IMR-90 (cell line): ENCODE measurements around the gene RYR2. TPM values are rescaled to one million over a fixed set of nuclear protein-coding genes. Genes with fewer than 3 reads are reported as not detected.

Experiments
- ATAC-seq: fragments of 200-7000 bp; cut with Tn5 transposase; 2 replicates; pipeline ENCODE4 v1.9.1; 2020; ENCODE audit warnings: low read depth, mild to moderate bottlenecking, moderate library complexity
- BruUV-seq: library from RNA; stranded (reverse); fragments of 400-500 nt; replicated peaks from 2 replicates; lab custom pipeline; 2021; lab: Mats Ljungman, UMichigan
- CTCF ChIA-PET: fragments of 300-600 bp; formaldehyde crosslinking; extraction: SDS; loops from one replicate; lab custom pipeline; 2021; ENCODE audit warnings: antibody characterized with exemption; lab: Yijun Ruan, JAX
- POLR2A ChIA-PET: fragments of 300-600 bp; sonication (Branson Sonifier 250); formaldehyde crosslinking; loops from one replicate; lab custom pipeline; 2022; ENCODE audit warnings: antibody characterized with exemption; ENCODE audit not compliant: unreplicated experiment; lab: Charles Lee
- DNase-seq: peaks from one replicate; pipeline ENCODE4 v3.0.0; 2013
- H2AFZ ChIP-seq: replicated peaks from 2 replicates; pipeline ENCODE3; 2013; ENCODE audit warnings: low read length, mild to moderate bottlenecking; ENCODE audit not compliant: poor library complexity
- H2AK5ac ChIP-seq: 2 replicates; pipeline ENCODE4 v1.6.1; 2013; ENCODE audit warnings: low read depth, low read length, inconsistent platforms
- H2AK9ac ChIP-seq: replicated peaks from 2 replicates; pipeline ENCODE3; 2013; ENCODE audit warnings: mild to moderate bottlenecking, low read depth, low read length, moderate library complexity; ENCODE audit not compliant: poor library complexity
- H2BK120ac ChIP-seq: 2 replicates; pipeline ENCODE4 v1.6.1; 2013; ENCODE audit warnings: low read depth, low read length, inconsistent platforms
- H2BK15ac ChIP-seq: 3 replicates; pipeline ENCODE4 v1.6.1; 2013; ENCODE audit warnings: low read depth, low read length, inconsistent platforms
- H2BK20ac ChIP-seq: 2 replicates; pipeline ENCODE4 v1.6.1; 2013; ENCODE audit warnings: low read depth, mild to moderate bottlenecking, inconsistent platforms, low read length, moderate library complexity
- H2BK5ac ChIP-seq: 2 replicates; pipeline ENCODE4 v1.6.1; 2013; ENCODE audit warnings: mild to moderate bottlenecking, low read depth, low read length, inconsistent platforms; ENCODE audit not compliant: poor library complexity, severe bottlenecking
- H3K14ac ChIP-seq: replicated peaks from 2 replicates; pipeline ENCODE4 v1.6.1; 2013; ENCODE audit warnings: low read depth, low read length, inconsistent platforms
- H3K18ac ChIP-seq: 2 replicates; pipeline ENCODE4 v1.6.1; 2013; ENCODE audit warnings: low read depth, low read length, control low read depth
- H3K23ac ChIP-seq: 2 replicates; pipeline ENCODE4 v1.6.1; 2013; ENCODE audit warnings: low read depth, low read length, inconsistent platforms
- H3K27ac ChIP-seq: 2 replicates; pipeline ENCODE4 v1.5.1; 2013; ENCODE audit warnings: mild to moderate bottlenecking, control low read depth, low read length; ENCODE audit not compliant: insufficient read depth
- H3K27me3 ChIP-seq: 2 replicates; pipeline ENCODE4 v1.6.1; 2013; ENCODE audit warnings: low read length; ENCODE audit not compliant: control insufficient read depth, insufficient read depth
- H3K36me3 ChIP-seq: 2 replicates; pipeline ENCODE4 v1.6.1; 2013; ENCODE audit warnings: low read length, mixed read lengths; ENCODE audit not compliant: control insufficient read depth, insufficient read depth
- H3K4ac ChIP-seq: 2 replicates; pipeline ENCODE4 v1.6.1; 2013; ENCODE audit warnings: low read depth, low read length, inconsistent platforms
- H3K4me1 ChIP-seq: 2 replicates; pipeline ENCODE4 v1.6.1; 2013; ENCODE audit warnings: low read length, mixed read lengths; ENCODE audit not compliant: control insufficient read depth, insufficient read depth
- H3K4me2 ChIP-seq: 2 replicates; pipeline ENCODE4 v1.6.1; 2013; ENCODE audit warnings: low read depth, mild to moderate bottlenecking, control low read depth, low read length, moderate library complexity
- H3K4me3 ChIP-seq: 2 replicates; pipeline ENCODE4 v1.5.1; 2013; ENCODE audit warnings: low read depth, mild to moderate bottlenecking, control low read depth, low read length, moderate library complexity; ENCODE audit not compliant: insufficient read depth
- H3K56ac ChIP-seq: 2 replicates; pipeline ENCODE4 v1.6.1; 2013; ENCODE audit warnings: low read length, inconsistent platforms; ENCODE audit not compliant: insufficient read depth; ENCODE audit errors: extremely low read depth
- H3K79me1 ChIP-seq, 2 experiments: 2 replicates each; pipeline ENCODE4 v1.6.1; 2013; ENCODE audit warnings: low read length in 2 of 2, inconsistent platforms in 1 of 2, low read depth in 1 of 2
- H3K9ac ChIP-seq: 2 replicates; pipeline ENCODE4 v1.6.1; 2013; ENCODE audit warnings: low read depth, low read length, control low read depth
- H3K9me1 ChIP-seq: 2 replicates; pipeline ENCODE4 v1.6.1; 2013; ENCODE audit warnings: low read length, inconsistent platforms; ENCODE audit not compliant: insufficient read depth
- H3K9me3 ChIP-seq: 2 replicates; pipeline ENCODE4 v1.6.1; 2013; ENCODE audit warnings: low read length; ENCODE audit not compliant: control insufficient read depth, insufficient read depth
- H4K20me1 ChIP-seq: 2 replicates; pipeline ENCODE4 v1.6.1; 2013; ENCODE audit warnings: low read length, inconsistent platforms; ENCODE audit not compliant: insufficient read depth
- H4K5ac ChIP-seq: 2 replicates; pipeline ENCODE4 v1.6.1; 2013; ENCODE audit warnings: mild to moderate bottlenecking, low read depth, low read length, control low read depth
- H4K8ac ChIP-seq, 2 experiments: 2 replicates each; pipeline ENCODE4 v1.6.1; 2013; ENCODE audit warnings: low read depth in 2 of 2, low read length in 2 of 2, control low read depth in 1 of 2, inconsistent platforms in 1 of 2
- H4K91ac ChIP-seq: 2 replicates; pipeline ENCODE4 v1.6.1; 2013; ENCODE audit warnings: low read depth, low read length, inconsistent platforms; ENCODE audit not compliant: insufficient read depth
- WGBS, 2 experiments: methylation state at CpG; one replicate each; pipeline versions ENCODE4 v1.1.5 to v1.1.7; 2013; ENCODE audit warnings: missing lambda C conversion rate in 2 of 2; ENCODE audit not compliant: insufficient read length in 1 of 2; ENCODE audit errors: extremely low coverage in 2 of 2; 5-methylcytosine and 5-hydroxymethylcytosine counted together
- dilution Hi-C: fragments of 300-500 bp; cut with HindIII; formaldehyde crosslinking; loops from one replicate; pipeline ENCODE4 v1.14.3; 2018; ENCODE audit warnings: low sequenced_read_pairs; ENCODE audit not compliant: unreplicated experiment
- in situ Hi-C: fragments of 300-500 bp; cut with MboI; formaldehyde crosslinking; loops from 3 replicates; pipeline ENCODE4 v1.14.3; 2019; ENCODE audit warnings: low sequenced_read_pairs, inconsistent platforms, mixed read lengths
- intact Hi-C: fragments of 100-400 bp; cut with micrococcal nuclease; formaldehyde crosslinking; loops from 2 replicates; pipeline ENCODE4 v1.10.0; 2022
- polyA plus RNA-seq, 3 experiments: library from polyadenylated mRNA; depleted of rRNA; stranded (reverse); fragments of >200 nt; gene quantifications; 2 replicates each; pipeline ENCODE4 v1.2.3, GENCODE V29; 2012; ENCODE audit warnings: low replicate concordance in 1 of 3
- total RNA-seq: library from RNA; depleted of rRNA; stranded (reverse); fragments of >200 nt; gene quantifications from 2 replicates; pipeline ENCODE4 v1.2.3, GENCODE V29; 2012
- TF ChIP-seq, protein P1 (sequence below): fragments of 150-350 bp; IDR thresholded peaks from 2 replicates; pipeline ENCODE4 v1.6.1; 2017; ENCODE audit warnings: mild to moderate bottlenecking, antibody characterized with exemption, low read length, low read depth
- TF ChIP-seq, protein P2 (sequence below): fragments of 150-350 bp; IDR thresholded peaks from 2 replicates; pipeline ENCODE4 v1.6.1; 2016; ENCODE audit warnings: low read depth, mild to moderate bottlenecking, low read length, moderate library complexity, borderline replicate concordance

RYR2 gene
- total and polyA plus RNA-seq, 2 of the 4 experiments (the other 2 are of a cell fraction), result not detected

DNA sequence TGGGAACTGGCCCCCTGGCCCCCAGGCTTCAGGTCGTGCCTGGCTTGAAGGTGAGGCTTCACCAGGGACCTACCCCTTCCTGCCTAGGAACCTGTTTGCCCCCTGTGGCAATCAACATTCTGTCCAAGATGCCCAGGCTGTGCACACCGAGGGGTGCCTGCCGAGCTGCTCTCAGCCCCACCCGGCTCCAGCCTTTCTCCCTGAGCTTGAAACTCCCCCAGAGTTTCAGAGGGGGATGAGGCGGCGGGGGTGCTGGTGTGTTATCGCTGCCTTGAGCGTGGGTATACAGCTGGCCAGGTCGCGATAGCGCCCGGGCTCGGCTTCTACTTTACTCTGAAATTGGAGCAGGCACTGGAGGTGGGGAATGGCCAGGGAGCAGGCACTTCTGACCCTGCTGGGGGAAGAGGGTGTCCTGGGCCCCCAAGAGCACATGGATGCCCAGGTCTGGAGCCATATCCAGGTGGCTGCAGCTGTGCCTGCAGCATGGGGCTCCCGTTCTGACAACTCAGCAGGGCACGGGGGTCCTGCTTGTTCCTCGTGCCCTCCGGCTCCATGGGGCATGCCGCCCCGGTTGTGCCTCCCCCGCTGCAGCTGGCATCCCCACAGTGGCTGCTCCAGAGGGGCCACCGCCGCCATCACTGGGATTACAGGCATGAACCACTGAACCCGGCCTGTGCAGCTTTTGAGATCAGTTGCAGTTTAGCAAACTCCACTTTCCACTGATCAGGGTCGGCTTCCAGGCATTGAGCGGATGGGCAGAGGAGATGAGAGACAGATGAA, 29.8 kb downstream of the RYR2 start:
- Histone ChIP-seq H3K36me3 (no peaks in the 10 kb centered on the region), H3K27me3 (no peaks in the 10 kb centered on the region), H2BK15ac (no peak overlapping the region), H3K14ac (no peak overlapping the region), H4K20me1 (no peaks in the 10 kb centered on the region), H3K18ac (no peak overlapping the region), H4K5ac (no peak overlapping the region), H3K4me1 (no peaks in the 10 kb centered on the region), H3K9me1 (no peaks in the 10 kb centered on the region), H4K8ac (no peak overlapping the region), H4K91ac (no peak overlapping the region), H3K9ac (no peak overlapping the region), H2BK20ac (no peak overlapping the region), H2AK9ac (no peak overlapping the region), H2BK5ac (no peak overlapping the region), H3K9me3 (peaks cover 22% of the 10 kb centered on the region), H3K4me3 (no peak overlapping the region), H3K4ac (no peak overlapping the region), H2BK120ac (no peak overlapping the region), H3K4me2 (no peak overlapping the region), H3K27ac (no peak overlapping the region), H2AK5ac (no peak overlapping the region), H2AFZ (no peak overlapping the region), H3K56ac (no peak overlapping the region), H3K23ac (no peak overlapping the region), H3K79me1 (no peaks in the 10 kb centered on the region)
- WGBS, 2 experiments, result 50% methylated on average over 2 of the region's 25 CpGs; no CpG with 5 or more reads in 1 of the 2 experiments
- in situ Hi-C loops, result no loop called here
- intact Hi-C loops, result no loop called here
- DNase-seq (no peak), ATAC-seq (no peak)
- dilution Hi-C loops, result no loop called here
- TF ChIP-seq, protein P1, sequence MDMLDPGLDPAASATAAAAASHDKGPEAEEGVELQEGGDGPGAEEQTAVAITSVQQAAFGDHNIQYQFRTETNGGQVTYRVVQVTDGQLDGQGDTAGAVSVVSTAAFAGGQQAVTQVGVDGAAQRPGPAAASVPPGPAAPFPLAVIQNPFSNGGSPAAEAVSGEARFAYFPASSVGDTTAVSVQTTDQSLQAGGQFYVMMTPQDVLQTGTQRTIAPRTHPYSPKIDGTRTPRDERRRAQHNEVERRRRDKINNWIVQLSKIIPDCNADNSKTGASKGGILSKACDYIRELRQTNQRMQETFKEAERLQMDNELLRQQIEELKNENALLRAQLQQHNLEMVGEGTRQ, result no peak
- TF ChIP-seq, protein P2, sequence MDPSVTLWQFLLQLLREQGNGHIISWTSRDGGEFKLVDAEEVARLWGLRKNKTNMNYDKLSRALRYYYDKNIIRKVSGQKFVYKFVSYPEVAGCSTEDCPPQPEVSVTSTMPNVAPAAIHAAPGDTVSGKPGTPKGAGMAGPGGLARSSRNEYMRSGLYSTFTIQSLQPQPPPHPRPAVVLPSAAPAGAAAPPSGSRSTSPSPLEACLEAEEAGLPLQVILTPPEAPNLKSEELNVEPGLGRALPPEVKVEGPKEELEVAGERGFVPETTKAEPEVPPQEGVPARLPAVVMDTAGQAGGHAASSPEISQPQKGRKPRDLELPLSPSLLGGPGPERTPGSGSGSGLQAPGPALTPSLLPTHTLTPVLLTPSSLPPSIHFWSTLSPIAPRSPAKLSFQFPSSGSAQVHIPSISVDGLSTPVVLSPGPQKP, result no peak
- ChIA-PET POLR2A (no interaction called here), CTCF (no interaction called here)
- no TSS peak for BruUV-seq
